Medulla oblongata (tissue), 1 donor: ENCODE measurements around the gene PCCA.
"Not testable (repeated sequence)": the region's sequence is repeated elsewhere in the genome, so short reads cannot be mapped to it uniquely, and the experiment has no call there.

Source experiments
- DNase-seq: peaks from one replicate; pipeline ENCODE4 v3.0.0-alpha.2; 2015; ENCODE audit errors: extremely low spot score

The PCCA gene

DNA sequence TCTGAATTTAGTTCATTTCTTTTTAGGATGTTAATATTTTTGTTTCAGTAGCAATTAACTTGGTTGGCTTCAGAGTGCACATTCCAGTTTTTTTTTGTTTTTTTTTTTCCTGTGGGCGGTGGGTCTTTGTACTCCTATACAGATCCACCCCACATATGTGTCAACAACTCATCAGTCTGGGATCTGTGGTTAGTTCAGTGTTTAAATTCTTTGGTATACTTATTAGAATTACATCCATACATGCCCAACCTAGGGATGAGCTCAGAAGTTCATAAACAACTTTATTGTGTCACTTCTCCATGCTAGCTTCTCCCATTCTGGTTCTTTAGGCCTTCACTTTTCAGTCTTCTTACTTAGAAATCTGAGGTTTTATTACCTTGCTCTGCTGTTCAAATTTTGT is 50.9 kb downstream of the PCCA start:
- no peak for DNase-seq

DNA sequence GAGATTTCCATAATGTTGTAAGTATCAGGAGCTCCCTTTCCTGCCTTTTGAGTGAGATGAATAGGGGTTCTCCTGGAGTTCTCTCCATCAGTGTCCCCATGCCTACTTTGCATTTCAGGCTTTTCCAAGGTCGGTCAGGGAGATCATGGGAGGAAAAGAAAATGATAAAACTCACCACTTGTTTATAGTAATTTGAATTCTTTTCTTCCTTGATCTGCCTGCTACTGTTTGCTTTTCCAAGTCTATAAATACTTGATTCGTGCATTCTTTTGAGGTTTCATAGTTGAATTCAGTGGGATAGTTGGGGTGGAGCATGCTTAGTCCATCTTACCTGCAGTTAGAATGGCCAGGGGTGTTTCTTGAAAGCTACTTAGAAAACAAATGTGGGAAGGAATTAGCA is 51.5 kb downstream of the PCCA start:
- no peak for DNase-seq

DNA sequence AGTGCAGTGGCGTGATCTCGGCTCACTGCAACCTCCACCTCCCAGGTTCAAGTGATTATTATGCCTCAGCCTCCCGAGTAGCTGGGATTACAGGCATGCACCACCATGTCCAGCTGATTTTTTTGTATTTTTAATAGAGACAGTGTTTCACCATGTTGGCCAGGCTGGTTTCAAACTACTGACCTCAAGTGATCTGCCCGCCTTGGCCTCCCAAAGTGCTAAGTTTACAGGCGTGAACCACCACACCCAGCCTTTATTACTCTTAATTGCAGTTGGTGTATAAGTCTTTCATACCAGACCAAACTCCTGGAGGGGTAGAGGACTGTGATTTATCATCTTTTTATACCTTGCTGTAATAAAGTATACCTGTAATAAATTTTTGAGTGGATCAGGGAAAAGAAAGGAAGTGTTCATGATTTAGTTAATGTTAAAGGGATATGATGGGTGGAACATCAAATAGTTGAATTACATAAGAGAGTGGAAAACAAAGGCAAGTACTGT is 52.6 kb downstream of the PCCA start:
- DNase-seq = not testable (repeated sequence)

DNA sequence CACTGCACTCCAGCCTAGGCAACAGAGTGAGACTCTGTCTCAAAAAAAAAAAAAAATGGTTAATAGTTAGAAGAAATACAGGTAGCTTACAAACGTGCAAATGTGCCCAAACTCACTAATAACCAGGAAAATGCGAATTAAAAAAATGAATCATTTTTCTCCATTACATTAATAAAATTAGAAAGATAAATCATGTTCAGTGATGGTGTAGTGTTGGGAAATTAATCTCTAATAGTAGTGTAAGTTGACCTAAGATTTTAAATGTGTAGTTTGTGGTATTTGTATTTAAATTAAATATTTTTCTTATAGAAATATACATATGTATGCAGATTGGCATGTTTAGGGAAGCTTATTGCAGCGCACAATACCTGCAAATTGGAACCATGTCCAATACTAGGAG is 57.6 kb downstream of the PCCA start:
- no peak for DNase-seq

DNA sequence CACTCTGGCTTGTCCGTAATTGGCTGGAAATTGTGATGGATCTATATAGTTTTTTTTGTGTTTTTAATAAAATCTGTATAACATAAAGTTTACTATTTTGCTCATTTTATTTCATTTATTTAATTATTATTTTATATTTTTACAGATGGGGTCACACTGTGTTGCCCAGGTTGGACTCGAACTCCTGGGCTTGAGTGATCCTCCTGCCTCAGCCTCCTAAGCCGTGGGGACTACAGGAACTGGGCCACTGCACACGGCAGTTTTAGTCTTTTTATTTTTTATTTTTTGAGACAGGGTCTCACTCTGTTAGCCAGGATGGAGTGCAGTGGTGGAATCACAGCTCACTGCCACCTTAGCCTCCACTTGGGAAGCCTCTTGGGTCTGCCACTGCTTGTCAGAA is 58.9 kb downstream of the PCCA start:
- no peak for DNase-seq

DNA sequence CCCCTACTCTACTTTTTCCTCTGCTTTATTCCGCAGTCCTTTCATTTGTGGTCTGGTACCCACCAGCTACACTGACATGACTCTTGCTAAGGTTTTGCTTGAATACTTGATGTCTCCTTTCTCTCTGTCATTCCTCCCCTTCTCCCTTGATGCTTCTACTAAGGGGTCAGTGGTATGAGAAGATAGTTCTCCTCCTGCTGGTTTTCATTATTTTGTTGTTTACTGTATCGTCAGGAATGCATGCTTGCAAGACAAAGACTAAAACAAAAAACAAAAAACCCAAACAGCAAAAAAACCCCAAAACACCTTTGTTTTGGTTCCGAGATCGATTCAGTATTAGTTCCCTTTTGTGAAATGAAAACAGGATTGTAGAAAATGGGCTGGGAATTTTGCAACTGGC is 59.5 kb downstream of the PCCA start:
- DNase-seq = no peak

DNA sequence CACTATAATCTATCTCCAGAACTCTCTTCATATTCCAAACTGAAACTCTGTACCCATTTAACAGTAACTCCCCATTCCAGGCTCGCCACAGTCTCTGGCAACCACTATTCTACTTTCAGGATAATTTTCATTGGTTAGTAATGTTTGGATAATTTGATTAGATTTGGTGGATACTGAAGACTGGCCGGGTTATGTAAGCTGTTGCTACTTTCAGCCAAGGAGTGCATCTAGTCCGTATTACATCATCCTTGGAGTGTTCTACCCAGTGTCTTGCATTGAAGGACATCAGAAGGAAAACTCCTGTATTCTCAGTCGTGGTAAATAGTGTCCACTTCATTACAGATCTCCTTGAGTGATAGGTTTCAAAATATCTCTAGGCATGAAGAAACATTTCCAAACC is 60.5 kb downstream of the PCCA start:
- DNase-seq = no peak

DNA sequence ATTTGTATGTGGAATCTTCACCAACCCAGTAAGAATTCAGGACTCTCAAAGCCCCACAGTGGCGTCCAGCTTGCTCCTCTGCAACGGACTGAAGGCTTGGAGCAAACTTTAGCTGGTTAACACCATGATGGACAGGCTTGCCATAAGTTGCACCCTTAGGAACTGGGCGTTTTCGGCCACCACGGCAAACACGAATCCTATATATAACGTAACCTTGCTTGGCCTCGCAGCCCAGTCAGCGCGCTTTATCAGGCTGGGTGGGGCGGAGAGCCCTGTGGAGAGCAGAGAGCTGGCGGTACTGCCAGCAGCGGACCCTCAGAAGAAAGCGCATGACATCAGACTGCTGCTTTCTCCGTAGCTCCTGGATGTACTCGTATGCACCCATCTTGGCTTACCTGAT is 61.8 kb downstream of the PCCA start:
- not testable (repeated sequence) for DNase-seq

DNA sequence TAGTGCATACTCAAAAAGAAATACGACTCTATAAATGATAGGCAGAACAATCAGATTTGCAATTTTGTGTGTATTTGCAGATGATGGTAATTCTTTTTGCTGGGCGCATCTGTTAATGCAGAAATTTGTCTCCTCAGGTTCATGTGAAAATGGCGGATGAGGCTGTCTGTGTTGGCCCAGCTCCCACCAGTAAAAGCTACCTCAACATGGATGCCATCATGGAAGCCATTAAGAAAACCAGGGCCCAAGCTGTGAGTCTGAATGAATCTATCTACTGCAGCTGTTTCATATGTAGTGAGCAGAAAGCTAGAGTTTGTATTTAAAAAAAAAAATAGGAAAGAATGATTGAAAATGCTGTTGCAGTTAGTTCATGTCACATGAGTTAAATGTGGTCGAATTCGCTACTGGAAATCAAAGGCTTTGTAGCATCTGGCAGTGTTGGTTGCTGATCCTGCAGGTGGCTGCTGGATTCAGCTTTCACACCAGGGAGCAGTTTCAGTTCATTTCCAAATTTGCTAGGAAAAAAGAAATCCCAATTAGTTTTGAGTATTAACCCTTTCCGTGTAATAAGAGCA is 66.0 kb downstream of the PCCA start:
- no peak for DNase-seq

DNA sequence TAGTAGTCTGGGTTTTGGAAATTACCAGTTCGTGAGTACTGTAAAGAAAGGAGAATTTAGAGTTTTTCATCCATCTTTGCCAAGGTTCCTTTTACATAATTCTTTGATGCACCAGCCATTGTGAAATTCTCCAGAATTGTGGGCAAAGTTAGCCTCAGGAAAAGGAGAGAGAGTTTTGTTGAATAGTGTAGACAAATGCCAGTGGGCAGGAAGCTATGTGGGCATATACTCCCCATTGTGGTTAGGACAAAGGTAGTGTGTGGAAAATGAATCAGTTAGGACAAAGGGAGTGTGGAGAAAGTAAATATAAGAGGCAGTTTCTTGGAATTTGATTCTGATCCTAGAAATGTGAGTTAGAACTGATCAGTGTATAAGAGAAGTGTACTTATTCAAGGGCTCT is 67.9 kb downstream of the PCCA start:
- no peak for DNase-seq

DNA sequence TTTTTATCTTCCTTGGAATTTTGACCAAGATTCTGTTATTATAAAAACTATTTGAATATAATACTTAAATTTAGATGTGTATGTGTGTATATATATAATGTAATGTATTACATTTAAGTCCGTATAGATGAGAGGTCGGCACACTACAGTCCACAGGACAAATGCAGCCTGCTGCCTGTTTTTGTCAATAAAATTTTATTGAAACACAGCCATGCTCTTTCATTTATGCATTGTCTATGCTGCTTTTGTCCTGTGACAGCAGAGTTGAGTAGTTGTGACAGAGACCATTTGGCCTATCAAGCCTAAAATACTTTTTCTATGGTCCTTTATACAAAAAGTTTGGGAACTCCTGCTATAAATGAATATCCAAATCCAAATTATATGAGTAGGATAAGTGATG is 69.7 kb downstream of the PCCA start:
- DNase-seq = no peak

DNA sequence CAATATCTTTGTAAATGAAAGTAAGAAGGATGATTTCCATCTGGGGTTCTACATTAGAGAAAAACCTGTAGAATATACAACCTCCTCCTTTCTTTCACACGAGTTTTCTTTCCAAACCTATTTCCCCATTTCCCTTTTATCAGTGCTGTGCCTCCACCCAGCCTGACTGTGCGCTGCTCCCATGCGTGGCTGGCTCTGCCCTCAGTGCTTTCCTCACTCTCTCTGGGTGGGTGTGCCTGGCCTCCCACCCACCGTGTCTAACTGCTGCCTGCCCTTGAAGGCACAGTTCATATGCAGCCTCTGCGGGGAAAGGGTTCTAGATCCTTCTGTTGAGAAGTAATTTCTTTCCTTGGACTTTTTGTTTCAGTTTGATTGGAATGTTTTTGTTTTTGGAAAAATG is 70.7 kb downstream of the PCCA start:
- DNase-seq = no peak

DNA sequence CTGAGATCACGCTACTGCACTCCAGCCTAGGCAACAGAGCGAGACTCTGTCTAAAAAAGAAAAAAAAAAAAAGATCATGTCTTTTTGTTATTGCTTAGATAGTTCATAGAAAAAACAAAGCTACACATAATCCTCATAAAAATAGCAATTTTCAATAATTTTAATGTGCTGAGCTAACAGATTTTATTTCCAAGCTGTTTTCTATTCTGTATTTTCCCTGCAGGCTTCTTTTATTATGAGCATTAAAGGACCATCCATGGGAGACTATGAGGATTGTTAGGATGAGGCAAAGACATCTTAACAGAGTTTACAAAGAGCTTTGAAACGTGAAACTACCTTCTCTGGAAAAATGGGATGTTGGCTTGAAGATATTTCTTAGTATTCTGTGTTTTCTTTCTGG is 71.6 kb downstream of the PCCA start:
- no peak for DNase-seq

DNA sequence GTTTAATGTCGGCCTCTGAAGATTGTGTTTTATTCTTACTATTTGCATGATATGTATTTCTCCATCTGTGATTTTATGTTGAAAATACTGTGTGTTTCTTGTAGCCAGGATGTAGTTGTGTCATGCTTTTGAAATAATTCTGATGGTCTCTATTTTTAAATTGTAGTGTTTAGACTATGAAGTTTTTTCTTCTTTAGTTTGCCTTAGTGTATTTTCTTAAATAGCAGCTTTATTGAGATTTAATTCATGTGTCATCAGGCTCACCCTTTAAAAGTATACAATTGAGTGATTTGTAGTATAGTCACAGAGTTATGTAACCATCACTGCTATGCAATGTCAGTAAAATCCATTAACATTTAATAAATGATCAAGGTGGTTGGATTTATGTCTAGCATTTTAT is 74.5 kb downstream of the PCCA start:
- no peak for DNase-seq

DNA sequence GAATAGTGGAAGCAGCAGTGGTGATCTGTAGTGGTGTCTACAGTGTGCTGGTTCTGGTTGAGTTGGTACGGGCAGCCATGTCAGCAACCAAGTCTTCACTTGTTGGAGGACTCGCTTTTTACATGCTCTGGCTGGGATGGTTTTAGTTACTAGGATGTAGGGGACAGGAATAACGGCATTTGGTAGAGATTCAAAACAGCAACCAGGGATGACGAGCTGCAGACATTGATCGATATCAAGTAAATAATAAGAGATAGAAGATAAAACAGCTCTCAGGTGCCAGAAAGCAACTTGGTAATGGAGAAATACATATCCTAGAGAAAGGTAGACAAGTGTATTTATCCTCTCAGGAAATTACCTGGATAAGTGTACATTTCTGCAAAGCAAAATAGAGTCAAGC is 84.3 kb downstream of the PCCA start:
- no peak for DNase-seq

DNA sequence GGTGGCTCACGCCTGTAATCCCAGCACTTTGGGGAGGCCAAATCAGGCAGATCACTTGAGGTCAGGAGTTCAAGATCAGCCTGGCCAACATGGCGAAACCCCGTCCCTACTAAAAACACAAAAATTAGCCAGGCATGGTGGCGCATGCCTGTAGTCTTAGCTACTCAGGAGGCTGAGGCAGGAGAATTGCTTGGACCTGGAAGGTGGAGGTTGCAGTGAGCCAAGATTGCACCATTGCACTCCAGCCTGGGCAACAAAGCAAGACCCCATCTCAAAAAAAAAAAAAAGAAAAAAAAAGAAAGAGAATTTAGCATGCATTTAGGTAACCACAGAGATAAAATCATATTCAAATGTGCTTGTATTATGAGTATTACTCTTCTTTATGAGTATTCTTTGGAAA is 85.6 kb downstream of the PCCA start:
- DNase-seq = not testable (repeated sequence)

DNA sequence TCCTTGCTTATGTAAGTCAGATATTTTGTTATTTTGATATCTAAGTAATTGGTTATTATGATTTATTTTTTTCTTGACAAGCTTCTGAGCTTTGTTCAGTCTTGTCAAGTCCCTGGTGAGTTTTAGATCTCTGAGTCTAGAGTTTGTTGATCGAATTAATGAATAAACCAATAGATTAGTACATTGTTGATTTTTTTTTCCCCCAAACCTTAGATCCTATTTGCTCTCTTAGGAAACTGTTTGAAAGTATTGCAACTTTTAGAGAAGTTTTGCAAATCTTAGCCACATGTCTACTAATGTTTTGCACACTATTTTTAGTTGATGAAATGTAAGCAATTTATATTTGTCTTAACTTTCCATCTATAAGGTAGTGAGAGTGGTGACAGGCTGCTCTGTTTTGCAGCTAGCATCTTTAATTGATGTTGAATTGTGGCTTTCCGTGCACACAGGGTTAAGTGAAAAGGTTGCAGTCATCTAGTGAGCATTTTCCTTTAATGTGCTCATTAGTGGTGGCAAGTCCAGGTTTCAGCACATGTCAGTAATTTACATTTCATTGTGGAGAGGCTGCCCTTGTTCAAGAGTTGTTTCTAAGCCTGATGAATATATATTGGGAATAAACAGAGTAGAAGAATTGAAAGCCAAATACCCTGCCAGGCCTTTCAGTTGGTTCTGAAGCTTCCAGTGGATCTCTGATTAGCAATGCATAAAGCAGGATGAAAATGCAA is 86.3 kb downstream of the PCCA start:
- no peak for DNase-seq

DNA sequence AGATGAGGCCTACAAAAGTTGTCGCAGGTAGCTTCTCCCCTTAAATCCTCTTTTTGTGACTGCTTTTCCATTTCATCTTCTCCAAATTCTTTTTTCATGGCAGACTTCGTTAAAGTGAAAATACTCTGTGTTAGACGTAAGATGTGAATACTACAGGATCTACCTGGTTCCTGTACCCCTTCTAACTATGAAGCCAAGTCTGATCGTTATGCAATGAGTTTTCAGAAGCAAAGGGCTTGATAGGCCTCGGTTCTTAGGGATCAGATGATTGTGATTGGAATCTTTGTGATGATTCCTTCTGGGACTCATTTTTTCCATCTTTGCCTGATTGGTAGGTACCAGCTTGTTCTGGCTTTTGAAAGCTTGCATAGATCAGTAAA is 86.9 kb downstream of the PCCA start:
- DNase-seq = no peak

DNA sequence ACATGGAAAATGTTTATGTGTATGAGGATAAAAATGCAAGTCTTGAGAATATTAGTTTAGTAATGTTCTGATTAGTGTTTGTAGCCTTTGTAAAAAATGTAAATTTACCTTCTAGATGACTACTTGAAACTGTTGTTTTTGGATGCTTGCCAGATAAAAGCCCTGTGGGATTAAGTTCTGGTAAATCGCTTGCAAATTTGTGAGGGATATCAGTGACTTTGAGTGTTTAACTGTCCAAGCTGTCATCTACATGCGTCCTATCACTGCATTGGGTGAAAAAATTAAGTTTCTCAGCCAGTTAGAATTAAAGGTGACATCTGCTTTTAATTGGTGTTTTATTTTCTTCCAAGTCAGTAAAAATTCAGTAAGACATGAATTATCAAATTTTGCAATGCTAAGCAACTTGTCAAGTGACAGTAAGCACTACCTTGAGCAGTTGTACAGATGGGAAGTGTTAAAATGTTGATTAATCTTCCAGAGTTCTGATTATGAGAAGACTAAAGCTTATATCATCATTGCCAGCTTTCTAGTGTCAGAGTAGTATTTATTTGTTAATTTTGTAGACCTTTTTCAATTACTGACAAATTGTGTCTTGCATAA is 88.0 kb downstream of the PCCA start:
- no peak for DNase-seq

DNA sequence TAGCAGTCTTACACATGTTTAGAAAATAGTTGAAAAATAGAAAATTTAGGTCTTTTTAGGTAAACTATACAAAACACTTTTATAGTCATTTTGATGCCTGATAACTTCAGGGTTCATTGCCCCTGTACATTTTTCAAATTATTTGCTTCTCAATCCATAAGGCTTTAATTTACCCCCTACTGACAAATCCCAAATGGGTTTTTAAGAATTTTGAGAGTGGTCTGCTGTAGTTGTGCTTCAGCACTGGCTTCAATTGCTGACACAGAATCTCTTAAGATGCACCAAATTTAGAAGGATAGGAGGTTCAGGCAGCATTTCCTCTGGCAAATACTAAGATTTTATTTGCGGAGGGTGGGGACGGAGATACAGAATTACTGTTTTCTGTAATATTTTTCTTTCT is 89.4 kb downstream of the PCCA start:
- DNase-seq = no peak

DNA sequence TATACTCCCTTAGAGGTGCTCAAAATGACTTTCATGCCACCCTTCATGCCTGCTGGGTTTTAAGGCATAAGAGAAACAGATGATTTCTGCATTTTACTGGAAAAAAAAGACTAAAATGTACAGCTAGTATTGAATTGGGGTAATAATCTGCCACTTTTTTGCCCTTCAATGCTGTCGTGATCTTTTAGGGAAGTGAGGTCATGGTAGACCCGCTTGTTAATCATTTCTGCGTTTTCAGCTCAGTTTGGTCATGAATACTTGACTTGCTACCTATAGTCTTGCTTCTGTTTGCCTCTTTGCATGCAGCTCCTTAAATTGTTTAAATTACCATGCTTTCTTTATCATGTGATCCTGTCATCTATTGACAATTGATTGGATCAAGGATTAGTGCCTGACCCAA is 90.4 kb downstream of the PCCA start:
- DNase-seq = no peak

DNA sequence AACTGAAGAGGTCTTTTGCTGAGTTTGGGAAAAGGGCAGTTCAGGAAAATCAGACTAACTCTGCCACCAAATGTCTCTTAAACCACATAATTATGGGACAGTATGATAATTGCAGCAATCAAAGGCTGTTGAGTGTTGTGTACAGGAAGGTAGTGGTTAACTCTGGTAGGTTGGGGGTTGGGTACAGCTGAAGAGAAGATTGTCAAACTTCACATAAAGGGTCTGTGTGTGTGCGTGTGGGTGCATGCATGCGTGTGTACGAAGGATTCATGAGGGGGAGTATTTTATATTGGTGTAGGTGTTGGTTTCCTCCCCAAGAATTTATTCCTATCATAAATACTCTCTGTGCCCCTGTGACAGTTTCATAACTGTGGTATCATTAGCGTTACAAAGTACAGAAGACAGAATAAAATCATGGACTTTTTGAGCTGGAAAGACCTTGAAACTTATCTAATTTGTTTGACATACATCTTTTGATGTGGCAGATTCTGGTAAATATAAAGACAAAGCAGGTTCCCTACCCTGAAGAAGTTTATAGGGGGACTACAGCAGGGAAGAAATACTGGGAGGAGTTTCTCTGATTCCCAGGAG is 94.1 kb downstream of the PCCA start:
- DNase-seq = no peak

DNA sequence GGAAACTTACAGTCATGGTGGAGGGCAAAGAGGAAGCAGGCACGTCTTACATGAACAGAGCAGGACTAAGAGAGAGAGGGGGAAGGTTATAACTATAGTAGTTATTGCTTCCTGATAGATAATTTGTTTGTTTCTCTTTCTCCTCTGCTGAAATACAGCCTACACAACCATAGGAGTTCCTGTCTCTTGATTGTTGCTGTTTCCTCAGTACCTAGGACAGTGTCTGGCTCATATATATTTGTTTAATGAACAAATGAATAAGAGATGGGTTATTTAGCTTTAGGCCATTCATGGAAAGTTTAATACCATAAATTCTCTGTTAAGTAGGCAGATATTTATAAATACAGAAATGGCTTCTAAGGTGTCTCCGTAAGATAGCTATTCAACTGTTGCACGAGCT is 95.2 kb downstream of the PCCA start:
- DNase-seq = no peak
